Neural crest cell (in vitro differentiated cells): Measurements from ENCODE around the gene MAP7D3. TPM values are rescaled to one million over a fixed set of nuclear protein-coding genes. Genes with fewer than 3 reads are reported as not detected.

Source experiments
- DNase-seq: peaks from one replicate; pipeline ENCODE4 v3.0.0; 2021; ENCODE audit warnings: low read depth, mixed read lengths, low spot score
- H3K27ac Mint-ChIP-seq: one replicate; pipeline ENCODE4 v1.8.0; 2021; ENCODE audit warnings: mild to moderate bottlenecking, mixed read lengths; ENCODE audit not compliant: unreplicated experiment
- H3K27me3 Mint-ChIP-seq: 2 replicates; pipeline ENCODE4 v1.8.0; 2021; ENCODE audit warnings: low read depth, mild to moderate bottlenecking, mixed read lengths
- H3K36me3 Mint-ChIP-seq: 2 replicates; pipeline ENCODE4 v1.8.0; 2021; ENCODE audit warnings: low read depth, mild to moderate bottlenecking, mixed read lengths
- H3K4me1 Mint-ChIP-seq: 2 replicates; pipeline ENCODE4 v1.8.0; 2021; ENCODE audit warnings: mixed read lengths
- H3K4me3 Mint-ChIP-seq: one replicate; pipeline ENCODE4 v1.8.0; 2021; ENCODE audit warnings: mild to moderate bottlenecking, mixed read lengths
- H3K9me3 Mint-ChIP-seq: 2 replicates; pipeline ENCODE4 v1.8.0; 2021; ENCODE audit warnings: mixed read lengths
- total RNA-seq: library from RNA; stranded (reverse); gene quantifications from 2 replicates; pipeline ENCODE4 v1.2.1, GENCODE V29; 2021
- TF ChIP-seq, protein P1 (sequence below): fragments of 200-600 bp; sonication (generic); conservative IDR thresholded peaks from 2 replicates; pipeline ENCODE4 v1.5.0; 2021; ENCODE audit warnings: antibody characterized with exemption, mild to moderate bottlenecking

The MAP7D3 gene
- total RNA-seq, 1 donor from 2014 or later, result 12.8 TPM

DNA sequence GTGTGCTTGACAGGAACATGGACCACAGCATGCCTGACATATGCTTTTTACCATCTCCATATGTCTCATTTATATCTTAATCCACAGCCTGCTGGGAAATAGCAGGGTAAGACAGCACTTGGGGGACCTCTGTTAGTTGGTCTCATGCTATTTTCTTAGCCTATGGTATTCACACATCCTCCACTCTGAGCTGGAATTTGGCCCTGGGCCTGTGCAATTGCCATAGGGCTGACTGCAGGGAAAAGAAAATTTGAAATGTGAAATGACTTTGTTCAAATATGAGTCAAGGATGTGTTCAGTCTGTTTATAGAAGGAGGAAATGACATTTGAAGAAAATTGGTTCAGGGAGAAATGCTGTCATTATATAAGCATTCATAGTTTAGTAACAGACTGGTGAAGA lies 9.6 kb upstream of the MAP7D3 start:
- Mint-ChIP-seq H3K36me3 (no peaks in the 10 kb centered on the region), H3K4me3 (no peak overlapping the region), H3K27me3 (no peaks in the 10 kb centered on the region), H3K9me3 (no peaks in the 10 kb centered on the region), H3K27ac (no peak overlapping the region), H3K4me1 (no peaks in the 10 kb centered on the region)
- no peak for DNase-seq
- TF ChIP-seq, protein P1, sequence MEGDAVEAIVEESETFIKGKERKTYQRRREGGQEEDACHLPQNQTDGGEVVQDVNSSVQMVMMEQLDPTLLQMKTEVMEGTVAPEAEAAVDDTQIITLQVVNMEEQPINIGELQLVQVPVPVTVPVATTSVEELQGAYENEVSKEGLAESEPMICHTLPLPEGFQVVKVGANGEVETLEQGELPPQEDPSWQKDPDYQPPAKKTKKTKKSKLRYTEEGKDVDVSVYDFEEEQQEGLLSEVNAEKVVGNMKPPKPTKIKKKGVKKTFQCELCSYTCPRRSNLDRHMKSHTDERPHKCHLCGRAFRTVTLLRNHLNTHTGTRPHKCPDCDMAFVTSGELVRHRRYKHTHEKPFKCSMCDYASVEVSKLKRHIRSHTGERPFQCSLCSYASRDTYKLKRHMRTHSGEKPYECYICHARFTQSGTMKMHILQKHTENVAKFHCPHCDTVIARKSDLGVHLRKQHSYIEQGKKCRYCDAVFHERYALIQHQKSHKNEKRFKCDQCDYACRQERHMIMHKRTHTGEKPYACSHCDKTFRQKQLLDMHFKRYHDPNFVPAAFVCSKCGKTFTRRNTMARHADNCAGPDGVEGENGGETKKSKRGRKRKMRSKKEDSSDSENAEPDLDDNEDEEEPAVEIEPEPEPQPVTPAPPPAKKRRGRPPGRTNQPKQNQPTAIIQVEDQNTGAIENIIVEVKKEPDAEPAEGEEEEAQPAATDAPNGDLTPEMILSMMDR, result no peak

GRCh38 chrX:136259543-136259942 lies 8.3 kb upstream of the MAP7D3 start:
- Mint-ChIP-seq H3K4me1 (no peaks in the 10 kb centered on the region), H3K4me3 (no peak overlapping the region), H3K9me3 (no peaks in the 10 kb centered on the region), H3K27ac (no peak overlapping the region), H3K27me3 (no peaks in the 10 kb centered on the region), H3K36me3 (no peaks in the 10 kb centered on the region)
- DNase-seq, result no peak
- TF ChIP-seq, protein P1, result no peak

DNA sequence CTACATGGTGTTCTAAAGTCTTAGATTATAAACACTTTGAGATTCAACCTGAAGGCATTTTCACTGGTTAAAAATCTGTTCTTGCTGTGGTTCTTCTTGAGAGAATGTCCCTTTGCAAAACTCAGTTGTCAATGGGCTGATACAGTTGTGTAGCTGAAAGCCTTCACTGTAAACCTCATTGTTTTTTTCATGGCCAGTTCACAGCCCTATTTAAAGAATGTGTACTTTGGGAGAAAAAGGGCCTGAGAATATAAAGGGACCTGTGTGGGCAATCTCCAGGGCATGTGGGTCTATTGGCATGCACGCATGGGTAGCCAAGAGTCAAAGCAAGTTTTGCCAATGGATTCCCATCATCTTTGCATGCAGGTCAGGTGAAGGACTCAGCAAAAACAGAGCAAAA lies 7.8 kb upstream of the MAP7D3 start:
- Mint-ChIP-seq H3K4me1 (no peaks in the 10 kb centered on the region), H3K36me3 (no peaks in the 10 kb centered on the region), H3K9me3 (no peaks in the 10 kb centered on the region), H3K4me3 (no peak overlapping the region), H3K27me3 (no peaks in the 10 kb centered on the region), H3K27ac (no peak overlapping the region)
- DNase-seq, result no peak
- TF ChIP-seq, protein P1, result no peak

- TF ChIP-seq, protein P1, result no peak
- DNase-seq, result no peak
- Mint-ChIP-seq H3K36me3 (no peaks in the 10 kb centered on the region), H3K27ac (no peak overlapping the region), H3K4me3 (no peak overlapping the region), H3K27me3 (no peaks in the 10 kb centered on the region), H3K4me1 (peaks cover 4% of the 10 kb centered on the region), H3K9me3 (no peaks in the 10 kb centered on the region)
Measured at GRCh38 chrX:136256026-136256425, 4.8 kb upstream of the MAP7D3 start.

DNA sequence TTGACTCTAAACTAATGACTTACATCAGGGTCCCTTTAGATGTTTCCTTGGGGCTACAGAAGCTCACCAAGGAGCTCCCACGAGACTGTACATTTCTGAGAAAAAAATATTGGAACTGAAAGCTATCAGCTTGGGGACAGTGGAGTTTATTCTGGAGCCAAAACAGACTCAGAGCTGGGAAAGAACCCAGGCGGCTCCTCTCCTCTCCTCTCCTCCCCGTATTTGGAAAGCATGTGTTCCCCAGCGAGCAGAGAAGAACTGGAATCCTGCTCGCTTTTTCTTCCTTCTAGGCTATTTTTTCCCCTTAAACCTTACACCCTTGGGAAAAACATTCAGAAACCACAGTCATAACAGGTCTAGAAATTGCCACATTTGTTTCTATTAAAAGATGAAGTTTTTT lies 4.3 kb upstream of the MAP7D3 start:
- Mint-ChIP-seq H3K4me3 (no peak overlapping the region), H3K36me3 (no peaks in the 10 kb centered on the region), H3K4me1 (peaks cover 4% of the 10 kb centered on the region)

More for the DNA sequence above, 4.3 kb upstream of the MAP7D3 start:
- Mint-ChIP-seq H3K27me3 (no peaks in the 10 kb centered on the region), H3K9me3 (no peaks in the 10 kb centered on the region), H3K27ac (no peak overlapping the region)
- TF ChIP-seq, protein P1, result no peak
- DNase-seq, result no peak
